Mucosa of gallbladder (tissue), 1 donor: ENCODE data around the gene CTAG1B. TPM values are rescaled to one million over a fixed set of nuclear protein-coding genes. Genes with fewer than 3 reads are reported as not detected.
"Not testable (repeated sequence)": the region's sequence is repeated elsewhere in the genome, so short reads cannot be mapped to it uniquely, and the experiment has no call there.

ENCODE experiments used
- DNase-seq: peaks from one replicate; pipeline ENCODE4 v3.0.0-alpha.2; 2020; ENCODE audit warnings: low spot score
- total RNA-seq: library from RNA; stranded (reverse); gene quantifications from one replicate; pipeline ENCODE4 v1.2.1, GENCODE V29; 2021
- donor health status: DM: no; HTN: no; CAD: no.

Gene CTAG1B
- not detected for total RNA-seq

DNA sequence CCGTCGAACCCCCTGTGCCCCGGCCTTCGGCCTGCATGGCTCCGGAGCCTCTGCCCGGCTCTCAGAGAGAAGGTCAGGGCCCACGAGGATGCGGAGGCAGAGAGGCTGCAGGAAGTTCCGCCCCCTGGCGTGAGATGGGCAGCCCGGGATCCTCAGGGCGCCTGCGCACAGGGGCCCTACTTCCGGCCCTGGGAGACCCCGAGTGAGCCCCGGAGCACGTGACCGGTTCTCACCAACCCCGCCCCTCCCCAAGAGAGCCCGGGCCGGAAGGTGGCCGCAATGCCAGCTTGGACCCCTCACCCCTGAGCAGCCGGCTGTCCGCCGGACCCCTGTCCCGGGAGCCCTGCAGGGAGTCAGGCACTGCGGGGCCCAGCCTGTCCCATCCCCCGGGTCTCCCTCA lies at the start of gene CTAG1B:
Gene CTAG1B, minus strand, starts transcription at position 101 of the 400 bp plus-strand sequence. Its CDS starts 64 bp downstream, at position 37.
- not testable (repeated sequence) for DNase-seq

DNA sequence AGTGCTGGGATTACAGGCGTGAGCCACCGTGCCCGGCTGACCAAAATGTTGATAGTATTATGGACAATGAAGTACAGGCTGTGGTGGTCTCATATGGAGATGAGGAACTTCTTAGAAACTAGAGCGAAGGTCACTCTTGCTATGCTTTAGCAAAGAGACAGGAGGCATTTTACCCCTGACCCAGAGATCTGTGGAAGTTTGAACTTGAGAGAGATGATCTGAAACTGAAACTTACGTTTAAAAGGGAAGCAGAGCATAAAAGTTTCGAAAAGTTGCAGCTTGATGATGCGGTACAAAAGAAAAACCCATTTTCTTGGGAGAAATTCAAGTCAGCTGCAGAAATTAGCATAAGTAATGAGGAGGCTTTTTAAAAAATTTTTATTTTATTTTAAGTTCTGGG lies 42.8 kb upstream of the CTAG1B start:
- DNase-seq: no peak

DNA sequence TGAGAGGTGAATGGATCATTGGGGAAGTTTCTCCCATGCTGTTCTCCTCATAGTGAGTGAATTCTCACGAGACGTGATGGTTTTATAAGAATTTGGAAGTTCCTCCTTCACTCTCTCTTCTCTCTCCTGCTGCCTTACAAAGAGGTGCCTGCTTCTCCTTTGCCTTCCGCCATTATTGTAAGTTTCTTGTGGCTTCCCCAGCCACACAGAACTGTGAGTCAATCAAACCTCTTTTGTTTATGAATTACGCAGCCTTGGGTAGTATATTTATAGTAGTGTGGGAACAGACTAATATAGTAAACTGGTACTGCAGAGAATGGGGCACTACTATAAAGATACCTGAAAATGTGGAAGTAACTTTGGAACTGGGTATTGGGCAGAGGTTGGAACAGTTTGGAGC lies 42.1 kb upstream of the CTAG1B start:
- no peak for DNase-seq

DNA sequence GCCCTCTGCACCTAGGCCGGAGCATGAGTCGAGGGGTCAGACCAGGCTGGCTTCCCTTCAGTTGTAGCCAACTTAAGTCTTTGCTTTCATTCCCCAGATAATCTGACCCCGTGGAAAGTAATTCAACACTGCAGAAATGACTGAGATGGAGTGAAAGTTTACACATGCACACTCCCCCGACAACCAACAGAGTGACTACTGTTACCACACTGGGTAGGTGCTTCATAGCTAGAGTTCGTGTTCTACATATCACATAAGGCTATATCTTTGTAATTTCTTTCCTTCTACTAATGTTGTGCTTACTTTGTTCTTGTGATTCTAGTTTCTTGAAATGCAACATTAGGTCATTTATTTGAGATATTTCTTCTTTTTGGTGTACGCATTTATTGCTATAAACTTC lies 41.5 kb upstream of the CTAG1B start:
- no peak for DNase-seq

DNA sequence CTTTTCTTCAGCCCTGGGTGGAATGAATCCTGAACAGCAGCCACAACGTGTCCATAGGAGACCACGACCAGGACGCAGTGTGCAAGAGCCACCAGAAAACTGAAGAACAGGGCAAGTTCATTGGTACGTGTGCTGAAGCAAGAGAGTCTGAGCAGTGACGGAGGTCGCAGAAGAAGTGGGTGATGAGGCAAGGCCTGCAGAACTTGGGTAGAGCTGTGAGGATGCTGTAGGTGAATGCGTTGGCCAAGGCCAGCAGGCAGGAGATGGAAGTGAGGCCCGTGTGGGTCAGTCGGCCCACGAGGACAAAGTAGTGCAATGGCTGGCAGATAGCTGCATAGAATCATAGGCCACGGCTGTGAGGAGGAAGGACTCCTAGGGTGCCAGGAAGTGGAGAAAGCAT lies 39.9 kb upstream of the CTAG1B start:
- no peak for DNase-seq

DNA sequence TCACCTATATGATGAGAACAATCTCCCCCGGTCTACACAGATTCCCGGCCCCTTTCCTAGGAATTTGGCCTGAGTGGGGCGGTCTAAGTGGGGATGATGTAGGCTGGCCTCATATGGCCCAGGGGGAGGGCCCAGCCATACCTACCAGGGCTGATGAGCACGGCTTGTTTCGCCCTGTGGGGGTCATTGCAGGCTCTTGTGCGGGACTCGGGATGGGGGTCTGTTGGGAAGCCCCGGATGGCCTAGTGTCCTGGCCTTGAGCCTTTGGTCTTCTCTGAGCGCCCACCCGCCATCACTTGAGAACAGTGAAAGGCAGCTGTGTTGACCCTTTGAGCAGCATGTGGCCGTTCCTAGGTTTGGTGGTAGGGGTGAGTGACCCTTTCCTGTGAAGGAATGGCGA lies 39.1 kb upstream of the CTAG1B start:
- no peak for DNase-seq

DNA sequence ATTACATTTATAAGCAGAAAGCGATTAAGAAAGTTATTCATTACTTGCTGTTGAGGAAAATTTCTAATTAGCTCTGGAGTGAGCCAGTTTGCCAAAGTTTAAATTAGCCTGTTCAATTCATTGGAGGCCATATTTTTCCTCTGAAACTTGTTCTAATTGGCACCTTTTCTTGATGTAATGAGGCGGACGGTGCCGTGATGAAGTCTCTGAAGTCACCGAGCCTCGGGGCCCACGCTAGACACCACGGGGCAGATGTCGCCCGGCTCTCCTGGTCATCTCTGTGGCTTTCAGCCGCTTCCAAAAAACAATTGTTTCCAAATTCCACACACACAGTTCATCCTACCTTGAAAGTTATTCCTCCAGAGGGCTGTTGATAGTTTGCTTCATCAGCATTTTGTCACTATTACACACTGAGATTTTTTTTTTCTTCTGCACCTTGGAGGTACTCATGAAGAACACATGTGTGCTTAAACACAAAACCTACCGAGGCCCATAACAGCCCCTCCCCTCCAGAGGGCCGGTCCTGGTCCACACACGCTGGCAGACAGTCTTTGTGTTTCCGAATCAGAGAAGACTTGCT lies 38.2 kb upstream of the CTAG1B start:
- no peak for DNase-seq

DNA sequence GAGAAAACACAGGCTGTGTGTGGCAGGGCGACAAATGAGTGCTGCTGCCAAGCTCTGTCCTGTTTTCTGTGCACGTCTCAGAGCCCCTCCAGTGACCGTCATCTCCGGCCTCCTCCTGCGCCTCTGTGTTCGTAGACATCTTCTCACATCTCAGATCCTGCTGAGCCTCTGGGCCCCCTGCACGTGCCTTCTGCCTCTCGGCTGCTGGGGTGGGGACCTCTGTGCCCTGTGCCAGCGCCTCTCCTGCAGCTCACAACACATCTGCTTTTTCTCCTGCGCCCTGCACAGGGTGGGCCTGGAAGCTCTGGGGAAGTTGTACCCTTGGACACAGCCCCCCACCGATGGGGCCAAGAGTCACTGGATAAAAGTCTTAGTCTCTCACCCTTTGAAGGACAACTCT lies 36.7 kb upstream of the CTAG1B start:
- no peak for DNase-seq

DNA sequence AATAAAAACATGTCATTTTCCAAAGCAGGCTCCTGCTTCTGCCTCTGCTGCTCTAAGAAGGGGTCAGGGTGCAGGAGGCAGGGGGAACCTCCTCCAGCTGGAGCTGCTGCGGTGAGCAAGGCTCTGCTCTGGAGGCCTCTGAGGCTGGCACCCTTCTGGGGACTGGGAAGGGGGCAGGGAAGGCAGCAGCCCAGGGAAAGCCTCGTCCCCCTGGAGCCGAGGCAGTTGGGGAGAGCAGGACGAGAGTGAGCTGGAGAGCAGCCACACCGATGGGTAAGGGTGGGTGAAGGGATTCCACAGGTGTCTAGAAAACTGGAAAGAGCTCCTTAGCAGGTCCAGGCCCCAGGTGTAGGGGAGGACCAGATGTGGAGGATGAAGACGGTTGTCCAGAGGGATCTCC lies 36.3 kb upstream of the CTAG1B start:
- no peak for DNase-seq

DNA sequence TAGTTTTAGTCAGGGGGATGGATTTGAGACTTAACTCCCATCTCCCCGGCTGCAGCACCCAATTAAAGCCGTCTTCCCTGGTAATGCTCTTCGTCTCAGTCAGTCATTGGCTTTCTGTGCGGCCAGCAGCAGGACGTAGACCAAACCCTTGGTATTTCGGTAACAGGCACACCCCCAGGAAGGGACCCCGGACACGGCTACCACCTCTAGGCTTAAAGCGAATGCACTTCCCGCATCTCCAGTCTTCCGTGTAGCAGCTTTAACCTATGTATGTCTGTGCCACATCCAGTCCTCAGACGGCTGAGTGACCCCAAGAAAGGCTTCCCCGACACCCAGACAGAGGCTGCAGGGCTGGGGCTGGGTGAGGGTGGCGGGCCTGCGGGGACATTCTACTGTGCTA lies 35.8 kb upstream of the CTAG1B start:
- DNase-seq: no peak

DNA sequence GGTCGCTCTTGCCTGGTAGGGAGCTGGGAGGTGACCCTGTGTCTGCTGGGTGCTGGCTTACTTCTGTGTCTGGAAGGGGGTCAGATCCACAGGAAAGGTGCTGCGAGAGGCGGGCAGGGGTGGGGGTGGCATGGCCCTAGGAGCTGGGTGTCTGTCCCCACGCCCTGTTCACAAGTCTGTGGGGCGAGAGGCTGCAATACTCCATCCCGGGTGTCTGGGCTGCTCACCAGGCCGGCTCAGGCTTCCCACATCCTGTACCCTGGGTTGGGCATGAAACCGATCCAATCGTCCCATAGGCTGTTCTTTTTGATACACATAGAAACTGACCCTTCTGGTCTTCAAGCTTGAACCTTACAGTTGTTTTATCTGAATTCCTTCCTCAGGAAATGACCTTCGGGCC lies 35.3 kb upstream of the CTAG1B start:
- DNase-seq: no peak

DNA sequence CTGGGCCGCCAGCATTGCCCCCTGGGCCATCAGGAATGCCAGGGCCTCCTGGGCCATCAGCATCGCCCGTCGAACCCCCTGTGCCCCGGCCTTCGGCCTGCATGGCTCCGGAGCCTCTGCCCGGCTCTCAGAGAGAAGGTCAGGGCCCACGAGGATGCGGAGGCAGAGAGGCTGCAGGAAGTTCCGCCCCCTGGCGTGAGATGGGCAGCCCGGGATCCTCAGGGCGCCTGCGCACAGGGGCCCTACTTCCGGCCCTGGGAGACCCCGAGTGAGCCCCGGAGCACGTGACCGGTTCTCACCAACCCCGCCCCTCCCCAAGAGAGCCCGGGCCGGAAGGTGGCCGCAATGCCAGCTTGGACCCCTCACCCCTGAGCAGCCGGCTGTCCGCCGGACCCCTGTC lies 34.3 kb upstream of the CTAG1B start, which contains the start of gene CTAG2:
Gene CTAG2, minus strand, starts transcription at position 167 of the 400 bp plus-strand sequence. Its CDS starts 64 bp downstream, at position 103.
- not testable (repeated sequence) for DNase-seq

DNA sequence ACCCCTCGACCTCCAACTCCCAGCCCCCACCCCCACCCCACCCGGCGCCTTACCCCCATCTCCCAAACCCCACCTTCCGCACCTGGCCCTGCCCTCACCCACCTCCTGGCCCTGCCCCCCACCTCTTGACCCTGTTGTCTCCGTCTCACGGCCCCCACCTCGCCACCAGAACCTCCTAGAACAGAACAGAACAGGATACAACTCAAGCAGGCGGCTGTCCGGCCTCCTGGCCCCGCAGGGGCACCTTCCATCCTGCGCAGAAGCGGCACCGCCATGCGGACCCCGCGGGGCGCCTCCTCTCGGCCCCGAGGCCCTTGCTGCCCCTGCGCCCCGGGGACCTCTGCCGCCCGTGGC lies 33.9 kb upstream of the CTAG1B start:
- no peak for DNase-seq

DNA sequence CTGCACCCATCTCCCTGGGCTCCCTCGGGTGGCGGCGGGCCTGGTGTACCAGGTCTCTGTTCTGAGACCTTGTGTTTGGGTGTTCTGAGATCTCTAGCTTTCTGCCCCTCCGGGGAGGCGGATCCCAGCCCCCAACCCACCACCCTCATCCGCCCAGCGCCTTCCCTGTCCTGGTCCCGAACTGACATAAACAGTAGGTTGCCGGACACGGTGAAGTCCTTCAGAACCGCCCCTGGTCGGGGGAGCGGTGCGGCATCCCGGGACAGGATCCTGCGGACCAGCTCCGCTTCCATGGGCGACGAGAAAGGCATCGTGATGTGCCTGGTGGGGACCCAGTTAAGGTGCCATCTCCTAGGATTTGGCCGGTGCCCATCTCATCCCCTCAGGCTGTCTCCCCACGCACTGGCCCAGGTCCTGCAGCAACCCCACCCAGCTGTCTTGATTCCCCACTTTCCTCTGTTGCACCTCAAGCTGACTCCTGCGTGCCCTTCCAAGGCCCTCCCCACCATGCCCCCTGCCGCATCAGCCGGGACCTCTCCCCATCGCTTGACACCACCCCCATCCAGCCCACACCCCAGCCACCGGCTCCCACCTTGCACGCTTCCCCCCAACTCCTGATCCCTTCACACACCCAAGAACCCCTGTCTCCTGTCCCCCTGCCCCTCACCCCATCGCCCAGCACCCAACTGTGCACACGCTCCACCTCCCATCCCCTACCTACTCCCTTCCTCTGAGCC lies 33.4 kb upstream of the CTAG1B start:
- DNase-seq: no peak

DNA sequence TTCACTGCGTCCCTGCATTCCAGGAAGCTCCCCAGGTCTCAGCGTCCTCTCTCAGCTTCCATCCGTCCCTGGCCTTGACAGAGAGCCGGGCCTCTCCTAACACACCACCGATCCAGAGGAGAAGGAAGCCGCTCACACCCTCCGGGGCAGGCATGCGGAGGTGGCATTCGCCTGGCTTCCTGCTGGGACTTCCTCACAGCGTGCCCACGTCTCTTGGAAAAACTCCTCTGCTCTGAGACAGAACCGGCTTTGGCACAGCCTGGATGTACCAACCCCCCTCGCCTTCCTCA lies 31.1 kb upstream of the CTAG1B start:
- no peak for DNase-seq

DNA sequence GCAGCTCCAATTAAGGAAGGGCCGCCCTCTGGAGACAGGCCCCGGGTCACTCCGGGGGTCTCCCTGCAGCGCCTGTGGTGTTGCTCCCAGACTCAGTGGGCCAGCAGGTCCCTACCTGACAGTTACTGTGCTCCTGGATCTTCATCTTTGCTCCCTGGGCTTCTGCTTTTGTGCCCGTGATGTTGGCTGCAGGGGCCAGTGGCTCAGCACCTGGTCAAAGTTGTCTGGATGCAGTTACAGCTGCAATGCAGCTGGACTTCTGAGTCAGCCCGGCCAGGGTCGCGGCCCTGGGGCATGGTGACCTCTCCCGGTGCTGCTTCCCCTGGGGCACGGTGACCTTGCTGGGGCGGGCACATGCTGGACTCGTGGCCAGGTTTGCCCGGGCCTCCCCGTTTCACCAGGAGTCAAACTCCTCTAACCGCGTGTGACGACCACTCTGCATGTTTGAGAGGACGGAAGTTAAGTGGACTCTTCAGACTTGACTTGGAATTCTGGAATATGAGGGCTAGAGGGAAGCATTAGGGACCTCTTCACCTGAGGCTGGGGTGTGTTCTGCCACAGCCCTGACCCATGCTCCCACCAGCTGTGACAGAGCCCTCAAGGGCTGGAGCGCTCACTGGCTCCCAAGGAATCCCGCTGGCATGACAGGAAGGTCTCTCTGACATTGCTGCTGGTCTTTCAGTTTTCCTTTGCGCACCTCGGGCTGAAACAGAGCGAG lies 30.6 kb upstream of the CTAG1B start:
- no peak for DNase-seq

DNA sequence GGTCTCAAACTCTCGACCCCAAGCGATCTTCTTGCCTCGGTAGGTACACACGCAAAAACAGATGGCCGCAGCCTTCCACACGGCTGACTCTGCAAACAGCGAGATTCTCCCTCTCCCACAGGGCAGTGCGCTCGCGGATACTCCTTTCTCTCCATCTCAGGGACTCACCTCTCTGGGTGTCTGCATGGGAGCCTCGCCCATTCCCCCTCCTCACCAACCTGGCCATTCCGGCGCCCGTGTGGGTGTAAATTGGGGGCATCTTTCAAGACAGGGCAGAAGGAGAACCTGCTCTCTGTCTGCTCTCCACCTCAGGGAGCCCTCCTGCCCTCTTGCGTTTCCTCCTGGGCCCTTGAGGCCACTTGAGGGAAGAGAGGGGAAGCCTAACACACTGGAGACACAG lies 29.8 kb upstream of the CTAG1B start:
- no peak for DNase-seq

DNA sequence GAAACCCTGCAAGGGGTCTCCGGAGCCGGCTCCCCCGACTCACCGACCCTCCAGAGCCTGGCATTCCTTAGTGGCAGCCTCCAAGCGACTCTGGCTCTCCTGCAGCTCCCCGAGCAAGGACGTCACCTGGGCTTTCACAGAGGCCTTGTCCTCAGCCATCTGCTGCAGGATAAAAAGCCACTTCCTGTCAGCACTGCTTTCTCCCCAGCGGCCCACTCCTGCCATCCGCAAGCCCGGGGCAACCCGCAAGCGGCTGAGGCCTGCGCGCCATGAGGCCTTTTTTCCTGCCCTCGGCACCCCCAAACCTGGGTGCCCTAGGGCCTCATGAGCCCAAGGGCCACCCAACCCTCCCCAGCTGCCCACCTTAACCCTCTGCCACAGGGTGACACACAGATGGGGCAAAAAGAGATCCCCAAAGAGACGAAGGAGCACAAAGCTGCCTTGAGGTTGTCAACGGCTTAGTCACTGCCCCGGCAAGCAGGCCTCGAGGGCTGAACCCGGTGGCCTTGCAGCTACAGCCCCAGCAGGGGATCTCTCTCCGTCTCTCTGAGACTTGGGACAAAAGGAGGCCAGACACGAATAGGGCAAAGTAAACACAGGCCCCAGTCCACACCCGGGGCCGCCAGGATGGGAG lies 26.8 kb upstream of the CTAG1B start:
- not testable (repeated sequence) for DNase-seq

DNA sequence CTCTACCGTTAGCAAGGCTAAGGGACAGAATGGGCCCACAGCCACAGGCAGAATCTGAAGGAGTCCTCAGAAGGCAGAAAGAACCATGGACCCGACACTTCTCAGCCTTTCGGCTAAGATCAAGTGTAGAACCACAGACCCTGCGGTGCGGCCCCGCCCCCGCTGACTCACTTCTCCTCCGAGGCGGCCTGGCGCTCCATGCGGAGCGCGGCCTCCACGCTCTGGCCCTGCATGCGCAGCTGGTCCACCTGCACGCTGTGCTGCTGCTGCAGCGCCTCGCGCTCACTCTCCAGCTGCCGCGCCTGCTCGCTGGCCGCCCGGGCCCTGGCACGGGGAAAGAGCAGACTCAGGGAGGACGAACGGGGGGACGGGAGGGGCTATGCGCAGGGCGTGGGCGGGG lies 24.6 kb upstream of the CTAG1B start:
- DNase-seq: not testable (repeated sequence)

DNA sequence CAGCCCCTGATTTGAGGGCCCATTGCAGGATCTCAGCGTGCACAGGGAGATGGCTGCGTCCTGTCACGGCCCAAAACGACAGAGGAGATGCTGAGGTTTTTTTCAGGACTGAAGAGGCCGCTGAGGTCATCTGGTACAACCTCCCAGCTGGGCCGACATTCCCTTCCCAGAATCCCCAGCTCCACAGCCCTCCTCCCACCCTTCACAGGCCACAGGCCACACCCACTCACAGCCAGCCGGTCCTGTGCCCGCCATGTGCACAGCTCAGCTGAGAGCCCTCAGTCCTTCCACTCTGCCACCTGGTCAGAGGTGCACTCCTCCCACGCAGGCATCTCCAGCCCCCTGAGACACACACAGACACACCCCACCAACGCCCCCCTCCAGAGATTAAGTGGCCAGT lies 22.7 kb upstream of the CTAG1B start:
- DNase-seq: not testable (repeated sequence)

DNA sequence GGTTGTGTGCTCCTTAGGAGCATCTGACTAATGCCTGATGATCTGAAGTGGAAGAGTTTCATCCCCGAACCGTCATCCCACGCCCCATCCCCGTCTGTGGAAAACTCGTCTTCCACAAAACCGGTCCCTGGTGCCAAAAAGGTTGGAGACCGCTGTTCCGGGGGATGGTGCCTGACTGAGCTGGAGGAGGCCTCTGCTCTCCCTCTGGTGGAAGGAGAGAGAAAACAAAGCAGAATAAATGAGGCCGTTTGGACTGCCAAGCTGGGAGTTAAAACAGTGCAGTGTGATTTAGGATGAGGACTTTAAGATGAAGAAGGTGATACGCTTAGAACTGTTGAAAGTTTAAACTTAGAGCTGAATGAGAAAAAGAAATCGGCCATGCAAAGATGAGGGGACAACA lies 14.6 kb upstream of the CTAG1B start:
- DNase-seq: not testable (repeated sequence)

DNA sequence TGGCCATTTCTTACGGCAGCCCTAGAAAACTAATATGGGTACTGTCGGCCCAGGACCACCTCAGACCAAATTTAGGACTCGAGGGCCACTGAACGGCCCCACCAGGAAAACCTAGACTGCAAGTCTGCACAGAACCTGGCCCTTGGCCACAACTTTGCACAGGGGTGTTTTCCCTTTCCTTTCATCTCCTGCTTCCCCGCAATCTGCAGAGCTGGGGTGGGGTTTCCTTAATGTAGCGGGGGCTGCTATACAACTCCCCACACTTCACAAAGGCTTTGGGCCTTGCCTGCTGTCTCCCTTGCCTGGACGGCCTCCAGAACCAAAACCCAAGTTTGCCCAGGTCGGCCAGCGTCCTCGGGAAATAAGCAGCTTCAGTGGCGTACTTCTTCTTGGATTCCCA lies 11.9 kb upstream of the CTAG1B start:
- not testable (repeated sequence) for DNase-seq

DNA sequence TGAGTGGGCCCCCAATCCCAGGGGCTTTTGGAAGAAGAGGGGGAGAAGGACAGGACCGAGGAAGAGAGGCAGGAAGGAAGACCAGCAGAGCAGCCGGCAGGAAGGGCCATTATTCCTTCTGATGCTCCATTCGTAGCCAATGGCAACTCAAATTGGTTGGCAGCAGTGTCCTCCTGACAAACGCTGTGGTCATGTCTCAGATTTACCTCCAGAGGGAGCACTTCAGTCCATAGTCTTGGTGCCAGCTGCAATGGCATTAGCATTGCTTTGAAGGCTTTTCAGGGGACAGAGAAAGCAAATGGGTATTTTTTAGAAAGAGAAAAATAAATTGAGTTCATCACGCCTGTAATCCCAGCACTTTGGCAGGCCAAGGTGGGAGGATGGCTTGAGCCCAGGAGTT lies 9.9 kb upstream of the CTAG1B start:
- not testable (repeated sequence) for DNase-seq
